GM12892 (cell line): ENCODE measurements around the gene FOXB1.

ENCODE experiments used
- DNase-seq: peaks from one replicate; pipeline ENCODE4 v3.0.0; 2011; ENCODE audit not compliant: insufficient read length
- FAIRE-seq: peaks from 2 replicates; lab custom pipeline; 2011; peaks lifted over from hg19 to GRCh38; lab: Jason Lieb, UNC
- POLR2A ChIP-seq: IDR thresholded peaks from 2 replicates; pipeline ENCODE4 v1.6.1; 2011; ENCODE audit warnings: low read depth, low read length, control low read depth
- POLR2AphosphoS5 ChIP-seq: IDR thresholded peaks from 2 replicates; pipeline ENCODE4 v1.6.1; 2011; ENCODE audit warnings: low read depth, low read length, control low read depth
- TAF1 ChIP-seq: IDR thresholded peaks from 2 replicates; pipeline ENCODE4 v1.6.1; 2011; ENCODE audit warnings: low read depth, mild to moderate bottlenecking, control low read depth, low read length, borderline replicate concordance

FOXB1 gene

DNA sequence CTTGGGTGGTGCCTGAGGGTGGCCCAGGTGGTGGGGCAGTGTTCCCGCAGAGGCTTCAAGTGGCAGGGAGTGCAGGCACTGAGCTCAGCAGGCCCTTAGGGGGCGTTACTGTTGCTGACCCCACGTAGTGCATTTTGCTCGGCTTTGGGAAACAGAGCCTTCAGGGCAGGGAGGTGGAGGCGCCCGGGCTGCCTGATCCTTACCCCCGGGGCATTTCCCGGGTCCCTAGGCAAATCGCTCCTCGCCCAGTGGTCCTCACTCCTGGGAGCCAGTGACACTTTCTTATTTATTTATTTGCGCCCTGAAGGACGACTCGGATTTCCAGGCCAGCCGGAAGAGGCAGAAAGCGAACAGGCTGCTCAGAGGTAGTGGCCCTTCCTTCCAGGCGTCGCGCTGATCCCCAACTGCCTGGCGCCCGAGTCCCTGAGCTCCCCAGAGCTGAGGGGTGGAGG, 10.1 kb upstream of the FOXB1 start:
- no peak for DNase-seq
- no peak for FAIRE-seq

DNA sequence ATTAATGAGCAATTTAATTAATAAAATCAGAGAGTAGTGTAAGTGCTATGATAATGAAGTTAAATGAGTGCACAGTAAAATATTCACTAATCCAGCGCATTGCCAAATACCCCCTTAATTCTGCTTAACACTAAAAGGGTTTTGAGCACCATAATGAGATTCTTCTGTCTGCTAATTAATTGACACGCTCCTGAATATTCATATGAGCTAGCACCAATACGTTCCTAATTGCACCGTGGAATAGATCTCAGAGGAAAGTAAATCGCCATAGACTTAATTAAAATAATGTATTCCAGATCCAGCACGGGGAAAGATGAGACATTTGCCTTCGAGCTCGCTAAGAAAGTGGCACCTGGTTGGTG, 9.6 kb upstream of the FOXB1 start:
- TF ChIP-seq TAF1 (no peak), POLR2A (no peak), POLR2AphosphoS5 (no peak)
- FAIRE-seq (no peak), DNase-seq (no peak)

More for the DNA sequence above, 10.1 kb upstream of the FOXB1 start:
- TF ChIP-seq TAF1 (no peak), POLR2A (no peak), POLR2AphosphoS5 (no peak)

GRCh38 chr15:59994888-59995557, 9.1 kb upstream of the FOXB1 start:
- DNase-seq (no peak), FAIRE-seq (no peak)
- TF ChIP-seq POLR2A (no peak), TAF1 (no peak)

- no peak for DNase-seq
- FAIRE-seq: no peak
- no peak for TF ChIP-seq POLR2AphosphoS5
- TF ChIP-seq TAF1: no peak
- TF ChIP-seq POLR2A: no peak
Measured at GRCh38 chr15:59995568-59996297, 8.4 kb upstream of the FOXB1 start.

DNA sequence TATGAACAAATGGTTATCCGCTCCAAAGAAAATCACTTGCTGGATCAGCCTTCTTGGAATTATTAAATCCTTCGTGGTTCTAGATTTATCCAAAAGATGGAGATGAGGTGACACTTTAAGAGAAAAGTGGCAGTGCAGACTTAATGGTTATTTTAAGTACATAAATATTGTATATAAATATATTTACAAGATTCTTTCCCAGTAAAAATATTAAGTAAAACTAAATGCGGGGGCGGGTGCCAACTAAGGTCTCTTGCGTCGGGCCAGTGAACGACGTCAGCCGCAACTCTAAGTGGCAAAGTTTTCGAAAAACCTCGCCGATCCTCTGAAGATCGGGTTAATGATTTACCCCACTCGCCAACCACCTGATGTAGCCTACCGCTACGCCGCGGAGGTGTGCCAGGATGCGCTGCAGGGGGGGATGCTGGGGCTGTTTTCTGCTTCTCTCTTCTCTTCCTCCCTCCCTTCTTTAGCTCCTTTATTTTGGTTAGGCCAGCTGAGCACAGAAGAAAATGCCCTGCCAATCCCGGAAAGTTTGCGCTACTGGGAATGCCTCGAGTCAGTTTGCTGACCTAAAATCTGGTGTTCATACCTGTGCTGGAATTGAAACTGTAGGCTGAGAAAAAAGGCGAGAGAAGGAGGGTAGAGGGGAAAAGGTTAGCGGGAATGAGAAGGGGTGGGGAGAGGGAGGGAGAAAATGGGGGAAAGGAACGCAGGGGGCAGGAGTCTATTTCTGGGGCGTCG, 7.6 kb upstream of the FOXB1 start:
- no peak for TF ChIP-seq TAF1
- TF ChIP-seq POLR2A: no peak
- TF ChIP-seq POLR2AphosphoS5: no peak
- no peak for DNase-seq
- FAIRE-seq: peak; percentile 9

- TF ChIP-seq TAF1: no peak
- TF ChIP-seq POLR2AphosphoS5: no peak
- TF ChIP-seq POLR2A: no peak
- peak; percentile 57 for DNase-seq
- FAIRE-seq: peak; percentile 95
Measured at GRCh38 chr15:59997070-59997701, 6.9 kb upstream of the FOXB1 start.

GRCh38 chr15:59998305-59998949, 5.7 kb upstream of the FOXB1 start:
- no peak for DNase-seq
- TF ChIP-seq POLR2AphosphoS5: no peak
- no peak for TF ChIP-seq TAF1
- TF ChIP-seq POLR2A: no peak
- FAIRE-seq: no peak

DNA sequence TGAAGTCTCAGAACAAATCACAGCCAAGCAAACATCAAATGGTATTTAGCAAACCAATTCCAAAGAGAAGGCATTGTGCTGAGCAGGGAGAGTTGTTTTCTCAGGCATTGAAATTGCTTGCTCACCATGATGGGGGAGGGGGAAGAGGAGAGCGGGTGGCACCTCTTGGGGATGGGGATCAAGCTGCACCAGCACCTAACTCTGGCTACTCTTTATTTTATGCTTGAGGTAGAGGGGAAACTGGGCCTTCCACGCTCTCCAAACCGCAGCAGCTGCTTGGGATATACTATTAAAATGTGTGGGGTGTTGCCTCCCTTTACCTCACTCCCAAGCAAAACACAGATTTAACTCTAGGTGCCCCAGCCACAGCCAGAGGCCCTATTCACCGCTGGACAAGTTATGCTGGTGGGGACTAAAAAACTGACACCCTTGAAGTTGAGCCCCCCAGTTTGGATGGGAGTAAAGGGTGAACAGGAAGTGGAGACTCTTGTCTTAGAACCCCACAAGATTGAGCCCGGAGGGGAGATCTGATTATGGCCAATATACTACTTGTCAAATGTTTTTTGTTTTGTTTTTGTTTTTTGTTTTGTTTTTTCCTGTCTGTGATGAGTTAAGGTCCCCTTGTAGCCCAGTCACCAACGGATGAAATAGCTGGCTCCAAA, 5.0 kb upstream of the FOXB1 start:
- no peak for DNase-seq
- no peak for FAIRE-seq
- no peak for TF ChIP-seq POLR2AphosphoS5

DNA sequence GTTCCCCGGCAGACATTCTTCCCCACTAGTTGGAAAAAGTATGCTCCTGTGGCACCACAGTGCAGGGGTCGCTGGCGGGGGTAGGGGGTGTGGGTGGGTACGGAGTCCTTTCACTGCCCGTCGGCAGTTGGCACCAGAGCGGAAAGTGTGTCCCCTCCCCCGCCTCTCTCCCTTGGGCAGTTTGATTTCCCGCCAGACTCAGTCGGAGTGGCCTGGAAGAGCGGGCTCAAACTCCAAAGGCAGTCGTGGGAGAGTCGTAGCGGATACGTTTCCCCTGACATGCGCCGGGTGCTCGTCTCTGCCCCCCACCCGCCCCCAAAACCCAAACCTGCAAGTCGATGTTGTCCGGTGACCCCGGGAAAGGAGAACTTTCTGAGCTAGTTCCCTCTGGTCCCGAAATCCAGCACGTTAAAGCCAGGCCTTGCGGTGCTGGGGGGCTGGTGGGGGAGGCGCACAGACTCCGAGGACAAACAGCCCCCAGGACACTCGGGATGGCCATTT, 4.4 kb upstream of the FOXB1 start:
- TF ChIP-seq POLR2AphosphoS5: no peak
- TF ChIP-seq POLR2A: no peak
- no peak for TF ChIP-seq TAF1
- DNase-seq (no peak), FAIRE-seq (no peak)

DNA sequence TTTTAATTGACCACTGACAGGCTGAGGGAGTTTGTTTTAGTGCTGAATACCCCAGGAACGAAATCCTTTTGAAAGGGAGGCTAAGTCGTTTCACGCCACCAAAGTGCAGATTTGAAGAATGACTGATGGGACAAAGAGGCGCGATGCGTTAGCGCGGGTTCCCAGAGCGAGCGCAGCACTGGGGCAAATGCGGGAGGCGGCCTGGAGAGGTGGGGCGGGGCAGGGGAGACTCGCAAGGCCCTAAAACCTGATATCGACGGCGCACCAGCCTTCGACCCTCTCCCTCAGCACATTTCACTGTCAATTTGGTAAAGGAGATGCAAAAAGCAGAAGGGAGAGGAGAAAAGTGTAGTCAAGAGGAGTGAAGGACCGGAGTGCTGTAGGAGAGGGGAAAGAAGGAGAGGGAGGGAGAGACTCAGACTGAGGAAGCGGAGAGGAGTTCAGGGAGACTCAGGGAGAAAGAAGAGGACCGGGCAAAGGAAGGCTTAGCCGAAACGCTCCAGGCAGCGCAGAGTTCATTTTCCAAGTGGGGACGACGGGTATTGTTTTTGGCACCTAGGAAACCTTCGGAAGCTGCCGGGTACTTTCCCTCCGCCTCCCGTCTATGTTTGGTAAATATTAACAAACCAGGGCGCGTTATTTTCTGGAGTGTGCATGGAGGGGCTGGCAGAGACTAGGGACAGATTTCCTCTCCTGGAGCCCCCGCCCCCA, 3.8 kb upstream of the FOXB1 start:
- TF ChIP-seq POLR2A (no peak), TAF1 (no peak), POLR2AphosphoS5 (no peak)
- FAIRE-seq (no peak), DNase-seq (no peak)
